DOHH2 (cell line): Measurements from ENCODE around the gene TMPRSS2.

ENCODE experiments used
- H3F3A ChIP-seq: fragments of 200-600 bp; sonication (generic), shearing (Covaris generic); 2 replicates; pipeline ENCODE4 v1.6.0; 2016; ENCODE audit warnings: antibody characterized with exemption, mild to moderate bottlenecking; ENCODE audit not compliant: control insufficient read depth, insufficient read depth
- H3K27ac ChIP-seq: fragments of 200-600 bp; sonication (generic); 2 replicates; pipeline ENCODE4 v1.5.1; 2014; ENCODE audit warnings: low read depth, mild to moderate bottlenecking, low read length, moderate library complexity
- H3K27me3 ChIP-seq: fragments of 200-600 bp; sonication (generic); 2 replicates; pipeline ENCODE4 v1.6.1; 2014; ENCODE audit warnings: mild to moderate bottlenecking, low read length, mixed read lengths; ENCODE audit not compliant: control insufficient read depth
- H3K36me3 ChIP-seq: fragments of 200-600 bp; sonication (generic); 2 replicates; pipeline ENCODE4 v1.6.1; 2014; ENCODE audit warnings: mild to moderate bottlenecking, low read length, moderate library complexity, mixed read lengths; ENCODE audit not compliant: control insufficient read depth
- H3K4me1 ChIP-seq: fragments of 200-600 bp; sonication (generic); 2 replicates; pipeline ENCODE4 v1.6.1; 2014; ENCODE audit warnings: mild to moderate bottlenecking, low read length, mixed read lengths; ENCODE audit not compliant: control insufficient read depth
- H3K4me2 ChIP-seq: fragments of 200-600 bp; sonication (generic); 2 replicates; pipeline ENCODE4 v1.6.0; 2014; ENCODE audit warnings: mild to moderate bottlenecking, low read length, moderate library complexity
- H3K4me3 ChIP-seq: fragments of 200-600 bp; sonication (generic); 2 replicates; pipeline ENCODE4 v1.5.1; 2014; ENCODE audit warnings: mild to moderate bottlenecking, low read length, mixed read lengths
- H3K79me2 ChIP-seq: fragments of 200-600 bp; sonication (generic); 2 replicates; pipeline ENCODE4 v1.6.1; 2014; ENCODE audit warnings: mild to moderate bottlenecking, low read length, mixed read lengths; ENCODE audit not compliant: control insufficient read depth
- H3K9me2 ChIP-seq: fragments of 200-600 bp; sonication (generic); replicated peaks from 2 replicates; pipeline ENCODE4 v1.6.1; 2014; ENCODE audit warnings: mild to moderate bottlenecking, low read length, mixed read lengths; ENCODE audit not compliant: control insufficient read depth
- H3K9me3 ChIP-seq: fragments of 200-600 bp; sonication (generic); 2 replicates; pipeline ENCODE4 v1.6.1; 2014; ENCODE audit warnings: antibody characterized with exemption, low read length, mixed read lengths; ENCODE audit not compliant: control insufficient read depth, insufficient read depth
- H4K20me1 ChIP-seq: fragments of 200-600 bp; sonication (generic); 2 replicates; pipeline ENCODE4 v1.6.0; 2014; ENCODE audit warnings: low read depth, mild to moderate bottlenecking, antibody characterized with exemption, low read length, moderate library complexity; ENCODE audit not compliant: control insufficient read depth, insufficient read depth
- CTCF ChIP-seq: fragments of 200-600 bp; sonication (generic); IDR thresholded peaks from one replicate; pipeline ENCODE4 v1.5.1; 2014; ENCODE audit warnings: antibody characterized with exemption, mild to moderate bottlenecking, low read depth, low read length; ENCODE audit not compliant: poor library complexity, severe bottlenecking
- EZH2phosphoT487 ChIP-seq: fragments of 200-600 bp; sonication (generic); IDR thresholded peaks from 2 replicates; pipeline ENCODE4 v1.6.1; 2017; ENCODE audit warnings: borderline replicate concordance, mild to moderate bottlenecking, antibody characterized with exemption, low read length, moderate library complexity, mixed read lengths

TMPRSS2 gene

GRCh38 chr21:41500931-41501381, 7.0 kb downstream of the TMPRSS2 start:
- TF ChIP-seq EZH2phosphoT487: no peak
- TF ChIP-seq CTCF: no peak
- Histone ChIP-seq H3K27me3 (no peaks in the 10 kb centered on the region), H3K27ac (no peak overlapping the region), H4K20me1 (no peaks in the 10 kb centered on the region), H3K79me2 (no peaks in the 10 kb centered on the region), H3K36me3 (no peaks in the 10 kb centered on the region), H3K4me2 (no peak overlapping the region), H3K4me3 (no peak overlapping the region), H3K9me2 (no peaks in the 10 kb centered on the region), H3F3A (no peaks in the 10 kb centered on the region), H3K9me3 (no peaks in the 10 kb centered on the region), H3K4me1 (no peaks in the 10 kb centered on the region)

GRCh38 chr21:41500363-41500762, 7.6 kb downstream of the TMPRSS2 start:
- no peak overlapping the region for H3K27ac ChIP-seq
- no peak overlapping the region for H3K4me2 ChIP-seq
- no peaks in the 10 kb centered on the region for H3F3A ChIP-seq
- H3K9me2 ChIP-seq: no peaks in the 10 kb centered on the region
- H3K9me3 ChIP-seq: no peaks in the 10 kb centered on the region
- no peak overlapping the region for H3K4me3 ChIP-seq
- no peaks in the 10 kb centered on the region for H3K4me1 ChIP-seq
- H3K36me3 ChIP-seq: no peaks in the 10 kb centered on the region
- H3K27me3 ChIP-seq: no peaks in the 10 kb centered on the region
- H4K20me1 ChIP-seq: no peaks in the 10 kb centered on the region
- TF ChIP-seq CTCF (no peak), EZH2phosphoT487 (no peak)
- H3K79me2 ChIP-seq: no peaks in the 10 kb centered on the region

GRCh38 chr21:41499920-41500319, 8.0 kb downstream of the TMPRSS2 start:
- Histone ChIP-seq H3K4me1 (no peaks in the 10 kb centered on the region), H3K9me3 (no peaks in the 10 kb centered on the region), H3K27me3 (no peaks in the 10 kb centered on the region), H3K4me2 (no peak overlapping the region), H3K9me2 (no peaks in the 10 kb centered on the region), H3K4me3 (no peak overlapping the region), H3K36me3 (no peaks in the 10 kb centered on the region), H3F3A (no peaks in the 10 kb centered on the region), H4K20me1 (no peaks in the 10 kb centered on the region), H3K79me2 (no peaks in the 10 kb centered on the region), H3K27ac (no peak overlapping the region)
- TF ChIP-seq CTCF (no peak), EZH2phosphoT487 (no peak)

- no peaks in the 10 kb centered on the region for H3K9me3 ChIP-seq
- H4K20me1 ChIP-seq: no peaks in the 10 kb centered on the region
- H3K9me2 ChIP-seq: no peaks in the 10 kb centered on the region
- no peaks in the 10 kb centered on the region for H3K79me2 ChIP-seq
- H3K4me3 ChIP-seq: no peak overlapping the region
- no peaks in the 10 kb centered on the region for H3K36me3 ChIP-seq
- H3K4me1 ChIP-seq: no peaks in the 10 kb centered on the region
- H3K27ac ChIP-seq: no peak overlapping the region
- no peaks in the 10 kb centered on the region for H3F3A ChIP-seq
- no peaks in the 10 kb centered on the region for H3K27me3 ChIP-seq
- TF ChIP-seq CTCF (no peak), EZH2phosphoT487 (no peak)
- no peak overlapping the region for H3K4me2 ChIP-seq
Measured at GRCh38 chr21:41497788-41498187, 10.2 kb downstream of the TMPRSS2 start.
